Left lobe of liver (tissue), 2 donors: ENCODE results near the gene OR8H2. TPM values are rescaled to one million over a fixed set of nuclear protein-coding genes. Genes with fewer than 3 reads are reported as not detected.
"Not testable (repeated sequence)": the region's sequence is repeated elsewhere in the genome, so short reads cannot be mapped to it uniquely, and the experiment has no call there.

Experiments used
- ATAC-seq: fragments of 200-7000 bp; cut with Tn5 transposase; one replicate; pipeline ENCODE4 v1.9.1; 2020; ENCODE audit warnings: mild to moderate bottlenecking, moderate library complexity
- DNase-seq: peaks from one replicate; pipeline ENCODE4 v3.0.0-alpha.2; 2020; ENCODE audit warnings: low spot score
- total RNA-seq: library from RNA; stranded (reverse); gene quantifications from one replicate; pipeline ENCODE4 v1.2.1, GENCODE V29; 2021
- donor health status: DM: no; HTN: no; CAD: no; lungs with moderate emphysema.
- donor health status: DM: no; HTN: yes; CAD: no.

Gene OR8H2
- not detected for total RNA-seq

GRCh38 chr11:56103210-56103737 is at the start of gene OR8H2:
OR8H2 (plus strand) TSS chr11:56103687; CDS start chr11:56105043, 1,356 bp downstream.
- ATAC-seq (no peak), DNase-seq (no peak)

GRCh38 chr11:56056366-56056765 is 47.1 kb upstream of the OR8H2 start:
- DNase-seq, ATAC-seq: not testable (repeated sequence)

- not testable (repeated sequence) for ATAC-seq, DNase-seq
Observed at GRCh38 chr11:56057661-56058237, 45.7 kb upstream of the OR8H2 start.

- ATAC-seq, DNase-seq: not testable (repeated sequence)
Observed at GRCh38 chr11:56058260-56058780, 45.2 kb upstream of the OR8H2 start.

GRCh38 chr11:56066980-56067379 is 36.5 kb upstream of the OR8H2 start:
- ATAC-seq: no peak
- no peak for DNase-seq

GRCh38 chr11:56089697-56090096 is 13.8 kb upstream of the OR8H2 start:
- ATAC-seq (no peak), DNase-seq (no peak)

GRCh38 chr11:56093008-56093407 is 10.5 kb upstream of the OR8H2 start, which contains the start of gene OR8I2:
OR8I2 (plus strand) TSS chr11:56093308; CDS start chr11:56093308, 0 bp downstream.
- DNase-seq (no peak), ATAC-seq (no peak)

GRCh38 chr11:56122073-56122472 is 18.6 kb downstream of the OR8H2 start, which contains the start of gene OR8H3:
OR8H3 (plus strand) TSS chr11:56122373; CDS start chr11:56122373, 0 bp downstream.
- ATAC-seq (no peak), DNase-seq (no peak)

- no peak for ATAC-seq
- no peak for DNase-seq
Observed at GRCh38 chr11:56140151-56140661, 36.7 kb downstream of the OR8H2 start, which contains the start of gene OR8J3. OR8J3 (minus strand) TSS chr11:56140201; CDS start chr11:56137718, 2,483 bp downstream.

GRCh38 chr11:56143681-56144080 is 40.2 kb downstream of the OR8H2 start:
- not testable (repeated sequence) for DNase-seq, ATAC-seq

- ATAC-seq: no peak
- no peak for DNase-seq
Observed at GRCh38 chr11:56151376-56151775, 47.9 kb downstream of the OR8H2 start.

GRCh38 chr11:56152333-56152732 is 48.8 kb downstream of the OR8H2 start:
- ATAC-seq (no peak), DNase-seq (no peak)

Other genes starting within 250 kb of the OR8H2 start
- not detected for gene TRIM51, start 220.4 kb upstream of the OR8H2 start, total RNA-seq
- not detected for gene OR5W2, start 189.1 kb upstream of the OR8H2 start, total RNA-seq
- gene OR5I1, start 167.3 kb upstream of the OR8H2 start, total RNA-seq: not detected
- not detected for gene OR10AG1, start 133.7 kb upstream of the OR8H2 start, total RNA-seq
- gene OR5F1, start 109.1 kb upstream of the OR8H2 start, total RNA-seq: not detected
- not detected for gene OR5AS1, start 76.0 kb upstream of the OR8H2 start, total RNA-seq
- not detected for gene OR8I2, start 10.4 kb upstream of the OR8H2 start, total RNA-seq
- gene OR8H3, start 18.7 kb downstream of the OR8H2 start, total RNA-seq: not detected
- not detected for gene OR8J3, start 36.5 kb downstream of the OR8H2 start, total RNA-seq
- gene OR8K5, start 56.6 kb downstream of the OR8H2 start, total RNA-seq: not detected
- gene OR5J2, start 72.9 kb downstream of the OR8H2 start, total RNA-seq: not detected
- gene OR5T2, start 130.6 kb downstream of the OR8H2 start, total RNA-seq: not detected
- gene OR5T3, start 148.6 kb downstream of the OR8H2 start, total RNA-seq: not detected
- gene OR5T1, start 170.5 kb downstream of the OR8H2 start, total RNA-seq: not detected
- not detected for gene OR8H1, start 188.6 kb downstream of the OR8H2 start, total RNA-seq
- not detected for gene OR8K3, start 211.5 kb downstream of the OR8H2 start, total RNA-seq
- gene OR8K1, start 242.4 kb downstream of the OR8H2 start, total RNA-seq: not detected